GM18499 (cell line): Measurements from ENCODE around the gene WDR76.

ENCODE experiments used
- ATAC-seq: cut with Tn5 transposase; IDR thresholded peaks from one replicate; pipeline ENCODE4 v1.9.1; 2021; ENCODE audit warnings: moderate number of reproducible peaks; ENCODE audit not compliant: insufficient read depth, unreplicated experiment

The WDR76 gene

DNA sequence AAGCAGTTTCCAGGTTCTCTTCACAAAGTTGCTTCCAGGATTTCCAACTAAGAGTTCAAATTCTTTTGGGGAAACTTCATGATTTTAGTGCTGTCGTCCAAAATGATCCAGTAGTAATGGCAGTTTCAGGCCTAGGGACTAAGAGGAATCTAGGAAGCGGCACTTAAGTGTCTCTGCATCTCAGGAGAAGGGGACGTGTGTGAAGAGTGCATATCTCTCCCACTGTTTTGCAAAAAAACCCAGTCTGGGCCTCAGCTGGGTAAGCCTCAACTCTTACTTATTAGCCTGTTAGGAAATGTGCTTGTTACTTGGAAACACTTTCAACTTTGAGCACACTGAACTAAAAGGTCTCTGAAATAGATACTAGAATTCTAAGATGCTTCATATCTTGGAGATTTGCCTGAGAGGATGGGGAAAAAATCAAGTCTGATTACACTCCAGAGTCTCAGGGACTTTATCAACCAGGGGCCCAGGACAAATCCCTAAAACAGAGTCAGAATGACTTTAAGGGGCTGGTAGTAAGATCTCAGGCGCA lies 81.8 kb downstream of the WDR76 start:
- no peak for ATAC-seq

DNA sequence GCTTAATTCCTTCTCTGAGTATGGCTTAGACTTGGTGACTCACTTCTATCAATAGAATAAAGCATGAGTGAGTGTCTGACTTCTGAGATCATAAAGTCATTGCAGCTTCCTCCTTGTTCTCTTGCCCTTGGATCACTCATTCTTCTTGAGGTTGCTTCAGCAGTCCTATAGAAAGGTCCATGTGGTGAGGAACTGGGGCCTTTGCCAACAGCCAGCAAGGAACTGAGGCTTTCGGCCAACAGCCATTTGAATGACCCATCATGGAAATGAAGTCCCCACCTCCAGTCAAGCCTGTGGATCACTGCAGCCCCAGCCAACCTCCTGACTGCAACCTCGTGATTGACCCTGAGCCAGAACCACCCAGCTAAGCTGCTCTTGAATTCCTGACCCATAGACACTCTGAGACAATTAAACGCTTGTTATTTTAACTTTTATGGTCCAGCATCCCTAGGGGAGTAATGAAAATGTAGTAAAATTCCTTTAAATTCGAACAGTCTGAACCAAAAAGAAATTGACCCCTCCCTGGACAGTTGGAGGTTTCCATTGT lies 84.5 kb downstream of the WDR76 start:
- no peak for ATAC-seq

DNA sequence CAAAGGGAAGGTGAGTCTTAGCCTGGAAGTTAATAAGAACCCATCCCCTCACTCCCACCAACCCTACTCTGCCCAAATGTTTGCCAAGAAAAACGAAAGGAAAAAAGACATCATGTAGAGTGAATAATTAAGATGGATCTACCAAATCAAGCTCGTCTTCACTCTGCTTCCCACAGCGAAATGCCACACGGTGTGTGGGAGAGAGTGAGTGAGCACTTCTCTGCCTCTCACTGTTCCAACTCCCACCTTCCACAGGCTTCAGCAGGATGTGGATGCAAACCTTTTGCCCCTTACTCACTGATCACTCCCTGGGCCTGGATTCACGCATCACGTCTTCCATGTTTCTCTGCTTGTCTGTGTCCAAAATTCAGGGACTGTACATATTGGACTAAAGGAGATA lies 85.4 kb downstream of the WDR76 start:
- ATAC-seq: no peak

DNA sequence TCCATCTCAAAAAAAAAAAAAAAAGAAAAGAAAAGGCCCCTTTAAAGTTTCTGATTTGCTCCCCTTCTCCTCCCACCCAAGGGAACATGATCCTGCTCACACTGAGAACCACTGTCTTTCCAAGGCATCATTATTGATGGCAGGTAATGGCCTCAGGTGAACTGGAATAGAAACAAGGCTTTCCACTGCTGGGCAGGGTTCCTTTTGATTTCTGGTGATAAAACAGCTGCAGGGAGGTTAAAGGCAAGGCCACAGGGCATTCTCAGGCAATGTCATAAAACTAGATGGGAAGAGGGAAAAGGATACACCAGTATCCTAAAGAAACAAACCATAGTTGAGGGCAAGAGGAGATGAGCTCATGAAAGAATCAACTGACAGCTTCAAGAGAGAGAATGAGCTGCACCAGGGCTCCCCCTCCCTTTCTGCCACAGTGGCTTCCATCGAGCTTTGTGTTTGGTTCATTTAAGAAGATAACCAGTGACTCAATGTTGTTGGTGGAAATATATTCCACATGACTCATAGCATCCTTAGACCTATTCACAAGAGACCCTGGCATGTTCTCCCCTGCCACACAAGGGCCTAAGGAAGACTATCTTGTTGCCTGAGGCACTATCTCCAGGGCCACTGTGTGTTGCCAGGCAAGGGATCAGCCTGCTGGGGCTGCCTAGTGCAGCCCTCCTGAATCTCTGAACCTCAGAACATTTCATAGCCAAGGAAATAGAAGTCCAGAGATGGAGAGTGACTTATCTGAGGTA lies 86.4 kb downstream of the WDR76 start:
- no peak for ATAC-seq

DNA sequence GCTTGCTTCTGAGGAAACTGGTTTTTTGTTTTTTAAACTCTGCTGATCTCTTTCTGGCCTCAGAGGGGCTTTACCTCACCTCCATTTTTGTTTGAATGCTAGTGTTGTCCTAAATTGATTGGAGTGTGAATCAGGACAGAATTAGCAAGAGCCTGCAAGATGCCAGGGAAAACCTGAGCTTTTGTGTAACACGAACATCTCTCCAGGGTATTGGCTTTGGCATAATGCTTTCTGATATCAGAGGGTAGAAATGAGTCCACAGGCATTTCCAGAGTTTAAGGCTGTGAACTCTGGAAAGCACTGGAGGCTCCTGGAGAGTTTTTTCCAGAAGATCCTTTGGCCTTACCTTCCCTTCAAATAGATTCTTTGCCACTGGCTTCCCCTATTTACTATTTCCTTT lies 87.1 kb downstream of the WDR76 start:
- ATAC-seq: no peak

DNA sequence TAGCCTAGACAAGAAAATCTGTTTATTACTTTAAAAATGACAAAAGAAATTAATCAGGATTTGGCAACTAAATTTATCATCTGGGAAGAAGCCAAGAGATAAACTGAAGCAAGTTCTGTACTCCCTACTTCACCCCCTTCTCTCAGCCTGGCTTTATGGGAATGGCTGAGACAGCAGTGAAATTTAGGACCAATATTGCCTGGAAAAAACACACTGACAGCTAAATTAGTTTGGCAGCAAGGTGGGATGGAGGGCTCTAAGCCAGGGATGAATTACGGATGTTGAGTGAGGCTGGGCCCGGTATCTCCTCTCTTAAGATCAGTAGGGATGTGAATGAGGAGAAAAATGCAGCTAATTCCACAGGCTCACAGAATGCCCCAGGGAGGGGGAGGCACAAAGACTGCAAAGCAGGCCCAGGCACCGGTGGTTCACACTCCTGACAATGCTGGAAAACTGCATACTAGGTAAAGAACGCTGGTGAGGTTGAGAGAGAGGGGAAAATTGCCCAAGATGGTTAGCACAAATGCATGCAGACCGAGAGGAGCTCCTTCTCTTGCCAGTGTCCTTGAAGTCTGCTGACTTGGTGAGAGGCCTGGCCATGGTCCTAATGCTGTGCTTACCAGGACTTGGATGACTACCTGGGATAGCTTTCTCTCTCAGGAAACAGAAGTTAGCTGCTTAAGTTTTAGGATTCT lies 89.0 kb downstream of the WDR76 start:
- no peak for ATAC-seq

DNA sequence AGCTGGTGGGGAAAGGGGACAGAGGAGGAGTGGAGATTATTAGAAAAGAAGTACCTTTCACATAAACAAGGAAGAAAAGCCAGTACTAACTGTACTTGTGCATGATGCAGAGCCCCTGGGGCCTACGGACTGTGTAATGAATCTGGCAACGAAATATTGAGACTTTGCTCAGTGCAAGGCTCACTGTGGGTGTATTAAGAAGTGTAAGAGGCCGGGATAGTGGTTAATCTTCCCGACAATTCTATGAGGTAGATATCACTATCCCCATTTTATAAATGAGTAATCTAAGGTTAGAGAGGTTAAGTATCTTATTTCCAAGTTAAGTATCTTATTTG lies 89.5 kb downstream of the WDR76 start:
- no peak for ATAC-seq
